AG20443 (cell line): ENCODE measurements around the gene IDUA.
"Not testable (repeated sequence)": the region's sequence is repeated elsewhere in the genome, so short reads cannot be mapped to it uniquely, and the experiment has no call there.

Experiments used
- DNase-seq: peaks from one replicate; pipeline ENCODE4 v3.0.0; 2012; ENCODE audit warnings: low spot score, mixed read lengths

IDUA gene

GRCh38 chr4:1045595-1046201 is 58.9 kb downstream of the IDUA start:
- DNase-seq: no peak

DNA sequence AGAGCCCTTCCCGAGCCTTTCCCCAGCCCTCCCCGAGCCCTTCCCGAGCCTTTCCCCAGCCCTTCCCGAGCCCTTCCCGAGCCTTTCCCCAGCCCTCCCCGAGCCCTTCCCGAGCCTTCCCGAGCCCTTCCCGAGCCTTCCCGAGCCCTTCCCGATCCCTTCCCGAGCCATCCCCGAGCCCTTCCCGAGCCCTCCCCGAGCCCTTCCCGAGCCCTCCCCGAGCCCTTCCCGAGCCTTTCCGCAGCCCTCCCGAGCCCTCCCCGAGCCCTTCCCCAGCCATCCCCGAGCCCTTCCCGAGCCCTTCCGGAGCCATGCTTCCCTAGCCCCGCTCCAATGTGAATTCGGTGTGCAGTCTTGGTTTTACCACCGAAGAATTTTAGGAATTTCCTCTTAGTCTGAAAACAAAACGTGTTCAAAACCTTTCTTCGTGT is 59.8 kb downstream of the IDUA start:
- DNase-seq: peak; percentile 74

- DNase-seq: no peak
These were observed 60.5 kb downstream of the IDUA start for GRCh38 chr4:1047106-1047975.

GRCh38 chr4:1047976-1048772 is 61.3 kb downstream of the IDUA start:
- no peak for DNase-seq

DNA sequence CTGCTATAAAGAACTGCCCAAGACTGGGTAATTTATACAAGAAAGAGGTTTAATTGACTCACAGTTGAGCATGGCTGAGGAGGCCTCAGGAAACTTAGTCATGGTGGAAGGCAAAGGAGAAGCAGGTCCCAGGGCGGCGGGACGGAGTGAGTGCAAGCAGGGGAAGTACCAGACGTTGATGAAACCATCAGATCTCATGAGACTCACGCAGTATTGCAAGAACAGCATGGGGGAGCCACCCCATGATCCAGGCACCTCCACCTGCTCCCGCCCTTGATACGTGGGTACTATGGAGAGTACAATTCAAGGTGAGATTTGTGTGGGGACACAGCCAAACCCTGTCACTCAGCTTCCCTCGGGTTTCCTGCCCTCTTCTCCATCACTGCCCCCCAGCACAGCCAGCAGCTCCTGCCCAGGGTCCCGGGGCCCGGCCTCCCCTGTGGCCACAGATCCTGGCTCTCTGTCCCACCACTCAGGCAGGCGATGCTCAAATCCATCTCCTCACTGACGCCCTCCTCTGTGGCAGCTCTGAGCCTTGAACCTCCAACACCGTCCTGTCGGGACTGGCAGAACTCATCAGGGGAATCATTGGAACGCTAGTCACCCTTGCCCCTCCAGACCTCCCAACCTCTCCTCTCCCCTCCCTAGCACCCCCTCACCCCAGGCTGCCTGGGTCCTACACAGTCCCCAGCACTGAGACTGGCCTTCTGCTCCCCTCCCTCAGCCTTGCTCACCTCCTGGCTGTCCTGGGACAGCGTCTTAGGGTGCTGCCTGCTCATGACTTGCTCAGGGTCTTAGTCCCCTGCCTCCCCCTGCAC is 62.1 kb downstream of the IDUA start:
- no peak for DNase-seq

DNA sequence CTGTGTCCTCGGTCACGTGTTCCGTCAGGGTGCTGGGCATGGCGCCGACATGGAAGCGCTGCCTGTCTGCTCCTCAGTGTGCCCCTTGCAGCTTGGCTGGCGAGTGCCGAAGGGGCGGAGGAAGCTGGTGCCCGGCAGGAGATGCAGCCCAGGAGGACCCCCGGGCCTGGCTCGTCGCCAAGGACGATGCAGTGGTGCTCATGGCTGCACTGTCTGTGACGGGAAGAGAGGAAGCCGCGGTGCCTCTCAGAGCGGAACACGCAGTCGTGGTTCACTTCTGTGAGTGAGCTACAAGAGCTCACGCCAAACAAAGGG is 62.7 kb downstream of the IDUA start:
- DNase-seq: no peak

GRCh38 chr4:1050486-1051213 is 63.8 kb downstream of the IDUA start:
- no peak for DNase-seq

DNA sequence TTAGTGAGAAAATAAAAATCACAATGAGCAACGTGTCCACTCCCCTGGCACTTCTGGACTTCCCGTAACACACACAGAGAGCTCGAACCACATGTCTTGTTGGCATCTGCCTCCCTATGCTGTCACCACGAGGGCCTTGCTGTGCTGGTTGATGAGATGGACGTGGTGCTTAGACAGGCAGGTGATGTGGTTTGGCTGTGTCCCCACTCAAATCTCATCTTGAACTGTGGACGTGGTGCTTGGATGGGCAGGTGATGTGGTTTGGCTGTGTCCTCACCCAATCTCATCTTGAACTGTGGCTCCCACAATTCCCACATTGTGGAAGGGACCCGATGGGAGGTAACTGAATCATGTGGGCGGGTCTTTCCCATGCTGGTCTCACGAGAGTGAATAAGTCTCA is 64.6 kb downstream of the IDUA start:
- DNase-seq: no peak

- no peak for DNase-seq
These were observed 65.4 kb downstream of the IDUA start for GRCh38 chr4:1052231-1052671.

DNA sequence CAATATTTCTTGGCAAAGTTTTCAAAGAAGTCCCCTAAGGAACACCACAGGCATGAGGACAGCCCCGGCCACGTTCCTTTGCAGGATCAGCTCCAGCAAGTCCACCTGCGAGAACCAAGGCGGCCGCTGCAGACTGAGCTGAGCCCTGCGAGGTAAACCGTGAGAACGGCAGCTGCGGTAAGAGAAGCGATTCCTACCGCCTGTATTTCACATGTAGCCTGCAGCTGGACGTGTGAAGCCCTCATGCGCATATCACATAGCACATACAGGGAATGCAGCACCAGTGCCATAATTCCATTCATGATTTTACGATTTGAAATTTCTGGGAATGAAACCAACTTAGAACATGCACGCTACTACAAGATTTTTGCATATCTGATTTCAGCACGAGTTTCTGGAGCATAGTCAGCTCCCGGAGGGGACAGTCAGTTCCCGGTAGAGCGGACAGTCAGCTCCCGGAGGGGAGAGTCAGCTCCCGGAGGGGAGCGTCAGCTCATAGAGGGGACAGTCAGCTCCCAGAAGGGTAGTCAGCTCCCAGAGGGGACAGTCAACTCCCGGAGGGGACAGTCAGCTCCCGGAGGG is 66.3 kb downstream of the IDUA start:
- DNase-seq: peak; percentile 78

DNA sequence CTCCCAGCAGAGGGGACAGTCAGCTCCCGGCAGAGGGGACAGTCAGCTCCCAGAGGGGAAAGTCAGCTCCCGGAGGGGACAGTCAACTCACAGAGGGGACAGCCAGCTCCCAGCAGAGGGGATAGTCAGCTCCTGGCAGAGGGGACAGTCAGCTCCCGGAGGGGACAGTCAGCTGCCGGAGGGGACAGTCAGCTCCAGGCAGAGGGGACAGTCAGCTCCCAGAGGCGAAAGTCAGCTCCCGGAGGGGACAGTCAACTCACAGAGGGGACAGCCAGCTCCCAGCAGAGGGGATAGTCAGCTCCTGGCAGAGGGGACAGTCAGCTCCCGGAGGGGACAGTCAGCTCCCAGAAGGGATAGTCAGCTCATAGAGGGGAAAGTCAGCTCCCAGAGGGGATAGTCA is 67.0 kb downstream of the IDUA start:
- DNase-seq: not testable (repeated sequence)
